Right lobe of liver (tissue), 6 donors: ENCODE data around the gene ABCC1. TPM values are rescaled to one million over a fixed set of nuclear protein-coding genes. Genes with fewer than 3 reads are reported as not detected.
A peak's percentile ranks its signal among the peaks of the same experiment; 100 is the strongest.

Experiments used
- ATAC-seq, 4 donors: fragments of 200-7000 bp; cut with Tn5 transposase; one replicate each; pipeline ENCODE4 v1.9.1; 2020; ENCODE audit warnings: mild to moderate bottlenecking in 4 of 4, moderate library complexity in 4 of 4
- DNase-seq, 3 donors: peaks; one replicate each; pipeline ENCODE4 v3.0.0-alpha.2; 2020
- H3K27ac ChIP-seq, 3 donors: fragments of 200-600 bp; one replicate each; pipeline ENCODE4 v1.8.0; 2022
- H3K27me3 ChIP-seq, 2 donors: fragments of 200-600 bp; one replicate each; pipeline ENCODE4 v1.8.0; 2022
- H3K36me3 ChIP-seq, 4 donors: fragments of 200-600 bp; sonication (generic) in 1 of 4; one replicate each; pipeline versions ENCODE4 v1.5.1 to v1.8.0; 2017 to 2022; ENCODE audit warnings: control low read depth in 1 of 4
- H3K4me1 ChIP-seq, 4 donors: fragments of 200-600 bp; sonication (generic) in 1 of 4; one replicate each; pipeline versions ENCODE4 v1.5.1 to v1.8.0; 2017 to 2022; ENCODE audit warnings: control low read depth in 1 of 4
- H3K4me3 ChIP-seq, 3 donors: fragments of 200-600 bp; one replicate each; pipeline ENCODE4 v1.8.0; 2022
- H3K9me3 ChIP-seq, 4 donors: fragments of 200-600 bp; sonication (generic) in 1 of 4; one replicate each; pipeline versions ENCODE4 v1.5.1 to v1.8.0; 2017 to 2022; ENCODE audit warnings: control low read depth in 1 of 4
- POLR2A ChIP-seq: fragments of 450-650 bp; IDR thresholded peaks from one replicate; pipeline ENCODE4 v1.6.1; 2017; ENCODE audit warnings: antibody characterized with exemption, mild to moderate bottlenecking
- WGBS: methylation state at CpG from one replicate; pipeline ENCODE4 v1.1.6; 2018; ENCODE audit warnings: low coverage, low lambda C conversion rate; ENCODE audit not compliant: insufficient coverage; ENCODE audit errors: missing lambda C conversion rate; 5-methylcytosine and 5-hydroxymethylcytosine counted together
- intact Hi-C, 2 donors: fragments of 100-400 bp; cut with DNase I; formaldehyde crosslinking; loops; one replicate each; pipeline versions ENCODE4 v1.11.2 to v1.14.1; 2022
- total RNA-seq, 6 experiments: library from RNA; depleted of rRNA in 2 of 6; stranded (reverse); fragments of >200 nt in 2 of 6; fragmentation: NEBNext Ultra II Directional in 3 of 6; extraction: Animal tissue kit (Norgen Biotek cat#: 25700) in 3 of 6; gene quantifications; one replicate each; pipeline versions ENCODE4 v1.1.0 to v1.2.4, GENCODE V29; 2016 to 2023
- TF ChIP-seq, protein P1 (sequence below), 4 donors: fragments of 200-600 bp in 3 of 4; fragments of 450-650 bp in 1 of 4; IDR thresholded peaks; one replicate each; pipeline versions ENCODE4 v1.5.1 to v1.8.0; 2016 to 2022; ENCODE audit warnings: antibody characterized with exemption in 4 of 4, mild to moderate bottlenecking in 2 of 4
- donor health status: DM: no; HTN: yes; CAD: no.
- donor health status: DM: no; HTN: no; CAD: no.
- donor health status: DM: no; HTN: no; CAD: no.
- donor health status: DM: no; HTN: yes; CAD: no.
- donor health status: DM: no; HTN: yes; CAD: no.

ABCC1 gene
- total RNA-seq, 6 experiments from 2014 or later, result 1.9 to 6.7 (median 4.1) TPM

DNA sequence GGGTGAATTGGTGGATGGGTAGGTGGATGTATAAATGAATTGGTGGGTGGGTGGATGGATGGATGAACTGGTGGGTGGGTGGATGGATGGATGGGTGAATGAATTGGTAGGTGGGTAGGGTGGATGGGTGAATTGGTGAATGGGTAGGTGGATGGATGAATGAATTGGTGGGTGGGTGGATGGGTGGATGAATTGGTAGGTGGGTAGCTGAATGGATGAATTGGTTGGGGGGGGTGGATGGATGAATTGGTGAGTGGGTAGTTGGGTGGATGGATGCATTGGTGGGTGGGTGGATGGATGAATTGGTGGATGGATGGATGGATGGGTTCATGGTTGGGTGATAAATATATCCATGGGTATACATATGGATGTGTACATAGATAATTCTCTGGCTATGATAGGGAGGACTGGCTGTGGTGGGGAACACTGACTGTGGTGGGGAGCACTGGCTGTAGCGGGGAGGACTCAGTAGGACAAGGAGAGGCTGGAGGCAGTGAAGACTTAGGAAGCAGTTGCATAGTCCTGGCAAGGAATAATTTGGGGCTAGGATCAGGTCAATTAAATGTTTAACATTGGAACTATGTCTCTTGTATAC is 54.4 kb downstream of the ABCC1 start:
- H3K27ac ChIP-seq, result no peak overlapping the region
- H3K36me3 ChIP-seq, result no peaks in the 10 kb centered on the region
- no peak for ATAC-seq
- no peaks in the 10 kb centered on the region for H3K9me3 ChIP-seq
- no peak for DNase-seq
- WGBS, result 100% methylated on average over 1 of the region's 1 CpG
- intact Hi-C loops, result no loop called here
- H3K4me1 ChIP-seq, result no peaks in the 10 kb centered on the region
- no peak overlapping the region for H3K4me3 ChIP-seq
- TF ChIP-seq, protein P1, sequence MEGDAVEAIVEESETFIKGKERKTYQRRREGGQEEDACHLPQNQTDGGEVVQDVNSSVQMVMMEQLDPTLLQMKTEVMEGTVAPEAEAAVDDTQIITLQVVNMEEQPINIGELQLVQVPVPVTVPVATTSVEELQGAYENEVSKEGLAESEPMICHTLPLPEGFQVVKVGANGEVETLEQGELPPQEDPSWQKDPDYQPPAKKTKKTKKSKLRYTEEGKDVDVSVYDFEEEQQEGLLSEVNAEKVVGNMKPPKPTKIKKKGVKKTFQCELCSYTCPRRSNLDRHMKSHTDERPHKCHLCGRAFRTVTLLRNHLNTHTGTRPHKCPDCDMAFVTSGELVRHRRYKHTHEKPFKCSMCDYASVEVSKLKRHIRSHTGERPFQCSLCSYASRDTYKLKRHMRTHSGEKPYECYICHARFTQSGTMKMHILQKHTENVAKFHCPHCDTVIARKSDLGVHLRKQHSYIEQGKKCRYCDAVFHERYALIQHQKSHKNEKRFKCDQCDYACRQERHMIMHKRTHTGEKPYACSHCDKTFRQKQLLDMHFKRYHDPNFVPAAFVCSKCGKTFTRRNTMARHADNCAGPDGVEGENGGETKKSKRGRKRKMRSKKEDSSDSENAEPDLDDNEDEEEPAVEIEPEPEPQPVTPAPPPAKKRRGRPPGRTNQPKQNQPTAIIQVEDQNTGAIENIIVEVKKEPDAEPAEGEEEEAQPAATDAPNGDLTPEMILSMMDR (IDR thresholded peaks at IDR 0.05), result no peak
- no peaks in the 10 kb centered on the region for H3K27me3 ChIP-seq

DNA sequence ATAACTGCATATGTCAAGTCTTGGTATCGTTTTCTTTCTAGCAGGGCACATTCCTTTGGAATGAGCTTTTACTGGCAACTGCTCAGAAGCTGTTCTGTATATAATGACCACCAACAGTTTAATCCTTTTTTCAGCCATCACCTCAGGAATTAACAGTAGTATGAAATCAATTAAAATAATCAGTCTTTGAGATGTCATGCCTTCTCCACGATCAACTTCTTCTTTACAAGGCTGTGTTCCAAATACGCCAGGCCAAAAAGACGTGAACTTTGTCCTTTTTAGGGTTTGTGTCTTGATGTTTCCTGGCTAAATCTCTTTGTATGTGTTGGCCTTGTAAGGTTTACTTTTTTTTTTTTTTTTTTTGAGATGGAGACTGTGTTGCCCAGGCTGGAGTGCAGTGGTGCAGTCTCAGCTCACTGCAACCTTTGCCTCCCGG is 54.9 kb downstream of the ABCC1 start:
- WGBS, result 48% methylated on average over 4 of the region's 5 CpGs
- TF ChIP-seq, protein P1 (IDR thresholded peaks at IDR 0.05), result no peak
- Histone ChIP-seq H3K27ac (no peak overlapping the region), H3K9me3 (no peaks in the 10 kb centered on the region), H3K4me1 (no peaks in the 10 kb centered on the region), H3K4me3 (no peak overlapping the region), H3K36me3 (no peaks in the 10 kb centered on the region), H3K27me3 (no peaks in the 10 kb centered on the region)
- intact Hi-C loops, result no loop called here
- ATAC-seq (no peak), DNase-seq (no peak)

DNA sequence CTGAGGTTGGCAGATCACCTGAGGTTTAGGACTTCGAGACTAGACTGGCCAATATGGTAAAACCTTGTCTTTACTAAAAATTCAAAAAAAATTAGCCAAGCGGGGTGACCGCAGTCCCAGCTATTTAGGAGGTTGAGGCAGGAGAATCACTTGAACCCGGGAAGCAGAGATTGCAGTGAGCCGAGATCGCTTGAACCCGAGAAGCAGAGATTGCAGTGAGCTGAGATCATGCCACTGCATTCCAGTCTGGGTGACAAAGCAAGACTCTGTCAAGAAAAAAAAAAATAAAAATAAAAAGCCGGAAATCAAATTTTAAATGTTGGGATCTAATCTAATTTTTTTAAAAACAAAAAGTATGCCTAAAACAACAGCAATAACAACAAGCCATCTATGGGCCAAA is 56.3 kb downstream of the ABCC1 start:
- intact Hi-C loops, result no loop called here
- 77% methylated on average over 8 of the region's 8 CpGs for WGBS
- DNase-seq (no peak), ATAC-seq (no peak)
- H3K27me3 ChIP-seq, result no peaks in the 10 kb centered on the region
- H3K4me3 ChIP-seq, result no peak overlapping the region
- H3K36me3 ChIP-seq, result no peaks in the 10 kb centered on the region
- TF ChIP-seq, protein P1 (IDR thresholded peaks at IDR 0.05), result no peak
- H3K27ac ChIP-seq, result no peak overlapping the region
- H3K4me1 ChIP-seq, result no peaks in the 10 kb centered on the region
- no peaks in the 10 kb centered on the region for H3K9me3 ChIP-seq

DNA sequence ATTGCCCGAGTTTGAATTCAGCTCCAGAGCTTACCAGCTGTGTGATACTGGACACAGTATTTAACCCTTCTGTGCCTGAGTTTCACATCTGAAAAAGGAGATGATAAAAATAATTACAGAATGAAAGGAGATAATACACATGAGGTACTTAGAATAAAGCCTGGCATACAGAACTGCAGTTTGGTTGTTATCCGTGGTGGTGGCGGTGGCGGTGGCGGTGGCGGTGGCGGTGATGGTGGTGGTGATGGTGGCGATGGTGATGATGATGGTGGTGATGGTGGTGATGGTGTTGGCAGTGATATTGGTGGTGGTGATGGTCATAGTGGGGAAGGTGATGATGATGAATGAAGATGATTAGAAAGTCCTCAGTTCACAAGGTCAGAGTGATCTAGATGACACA is 57.2 kb downstream of the ABCC1 start:
- no peak overlapping the region for H3K4me3 ChIP-seq
- H3K36me3 ChIP-seq, result no peaks in the 10 kb centered on the region
- TF ChIP-seq POLR2A, result no peak
- TF ChIP-seq, protein P1 (IDR thresholded peaks at IDR 0.05), result no peak
- no peaks in the 10 kb centered on the region for H3K9me3 ChIP-seq
- H3K4me1 ChIP-seq, result no peaks in the 10 kb centered on the region
- DNase-seq (no peak), ATAC-seq (no peak)
- intact Hi-C loops, result no loop called here
- 80% methylated on average over 8 of the region's 8 CpGs for WGBS
- H3K27ac ChIP-seq, result no peak overlapping the region
- H3K27me3 ChIP-seq, result no peaks in the 10 kb centered on the region

DNA sequence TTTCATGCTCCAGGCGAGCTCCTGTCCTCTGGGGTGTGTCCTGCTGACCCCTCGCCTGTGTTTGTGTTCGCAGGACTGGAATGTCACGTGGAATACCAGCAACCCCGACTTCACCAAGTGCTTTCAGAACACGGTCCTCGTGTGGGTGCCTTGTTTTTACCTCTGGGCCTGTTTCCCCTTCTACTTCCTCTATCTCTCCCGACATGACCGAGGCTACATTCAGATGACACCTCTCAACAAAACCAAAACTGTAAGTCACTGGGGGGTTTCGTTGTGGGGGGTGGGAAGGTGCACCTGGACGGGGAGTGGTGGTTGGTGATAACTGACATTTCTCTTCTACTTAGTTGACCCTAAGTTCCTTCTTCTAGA is 58.3 kb downstream of the ABCC1 start:
- Histone ChIP-seq H3K4me3 (no peak overlapping the region), H3K9me3 (no peaks in the 10 kb centered on the region), H3K4me1 (no peaks in the 10 kb centered on the region), H3K27ac (no peak overlapping the region), H3K27me3 (no peaks in the 10 kb centered on the region), H3K36me3 (no peaks in the 10 kb centered on the region)
- peak in 2 of 4 donors; percentile 25 to 44 for ATAC-seq
- TF ChIP-seq, protein P1 (IDR thresholded peaks at IDR 0.05), result no peak
- TF ChIP-seq POLR2A, result no peak
- WGBS, result 42% methylated on average over 11 of the region's 11 CpGs
- intact Hi-C loops, result no loop called here
- no peak for DNase-seq
